GM23338 (cell line): ENCODE measurements around the gene CHD9.

Experiments used
- CREB1 ChIP-seq: fragments of 250-450 bp; sonication (Bioruptor Pico); IDR thresholded peaks from 2 replicates; pipeline ENCODE4 v1.5.0; 2020; ENCODE audit warnings: low read depth, mild to moderate bottlenecking, moderate library complexity
- CTCF ChIP-seq, 2 experiments: fragments of 200-600 bp in 1 of 2; sonication (generic) in 1 of 2; conservative IDR thresholded peaks; 2 replicates each; pipeline versions ENCODE4 v1.5.1 to v1.6.1; 2016 to 2017; ENCODE audit warnings: antibody characterized with exemption in 2 of 2, low read depth in 2 of 2, mild to moderate bottlenecking in 2 of 2, moderate library complexity in 1 of 2
- ETS1 ChIP-seq: IDR thresholded peaks from 2 replicates; pipeline ENCODE4 v1.6.1; 2016; ENCODE audit warnings: antibody characterized with exemption
- EZH2 ChIP-seq: fragments of 200-600 bp; sonication (generic); IDR thresholded peaks from one replicate; pipeline ENCODE4 v1.8.0; 2017; ENCODE audit warnings: antibody characterized with exemption, mild to moderate bottlenecking, low read depth; ENCODE audit not compliant: unreplicated experiment
- EZH2phosphoT487 ChIP-seq: fragments of 200-600 bp; sonication (generic); IDR thresholded peaks from one replicate; pipeline ENCODE4 v1.8.1; 2018; ENCODE audit warnings: antibody characterized with exemption; ENCODE audit not compliant: unreplicated experiment
- JUNB ChIP-seq: IDR thresholded peaks from one replicate; pipeline ENCODE4 v1.6.1; 2016; ENCODE audit warnings: antibody characterized with exemption; ENCODE audit not compliant: unreplicated experiment
- NANOG ChIP-seq: IDR thresholded peaks from 2 replicates; pipeline ENCODE4 v1.6.1; 2016; ENCODE audit warnings: antibody characterized with exemption, borderline replicate concordance
- POLR2AphosphoS5 ChIP-seq: IDR thresholded peaks from 2 replicates; pipeline ENCODE4 v1.6.1; 2016; ENCODE audit warnings: antibody characterized with exemption, low read depth
- REST ChIP-seq: IDR thresholded peaks from one replicate; pipeline ENCODE4 v1.6.1; 2018; ENCODE audit warnings: antibody characterized with exemption; ENCODE audit not compliant: unreplicated experiment
- STAT1 ChIP-seq: IDR thresholded peaks from one replicate; pipeline ENCODE4 v1.6.1; 2016; ENCODE audit warnings: antibody characterized with exemption; ENCODE audit not compliant: unreplicated experiment
- ZNF114 ChIP-seq: fragments of 250-450 bp; sonication (Bioruptor Pico); IDR thresholded peaks from 2 replicates; pipeline ENCODE4 v1.5.0; 2020; ENCODE audit warnings: mild to moderate bottlenecking, moderate library complexity

GRCh38 chr16:53007095-53007494 lies 47.7 kb upstream of the CHD9 start:
- TF ChIP-seq POLR2AphosphoS5 (no peak), CTCF (conservative IDR thresholded peaks at IDR 0.05; ENCODE audit: low read depth in 2 of 2) (peak; percentile 25 to 52), EZH2 (no peak), ZNF114 (no peak), JUNB (no peak), NANOG (no peak), CREB1 (CRISPR knock-in tag) (no peak), EZH2phosphoT487 (no peak), REST (no peak), ETS1 (no peak), STAT1 (no peak)
